SK-N-SH treated with all-trans-retinoic acid at 6 μM for 48 hours (cell line): ENCODE results near the gene SLC45A3.

Experiments
- ATAC-seq: fragments of 200-7000 bp; cut with Tn5 transposase; 3 replicates; pipeline ENCODE4 v1.9.1; 2020; ENCODE audit warnings: mild to moderate bottlenecking, moderate library complexity
- BACH2 ChIP-seq: fragments of 250-450 bp; sonication (Bioruptor Pico); IDR thresholded peaks from 2 replicates; pipeline ENCODE4 v1.9.0; 2021; ENCODE audit warnings: mild to moderate bottlenecking, borderline replicate concordance
- CSDC2 ChIP-seq: fragments of 250-450 bp; sonication (Bioruptor Pico); IDR thresholded peaks from 2 replicates; pipeline ENCODE4 v1.5.0; 2020; ENCODE audit warnings: mild to moderate bottlenecking, moderate library complexity
- ESRRG ChIP-seq: fragments of 250-450 bp; sonication (Bioruptor Pico); IDR thresholded peaks from 2 replicates; pipeline ENCODE4 v1.6.1; 2021; ENCODE audit warnings: mild to moderate bottlenecking
- GLIS3 ChIP-seq: fragments of 250-450 bp; sonication (Bioruptor Pico); IDR thresholded peaks from 2 replicates; pipeline ENCODE4 v1.5.0; 2020; ENCODE audit warnings: mild to moderate bottlenecking, moderate library complexity
- ISL1 ChIP-seq: fragments of 250-450 bp; sonication (Bioruptor Pico); IDR thresholded peaks from 2 replicates; pipeline ENCODE4 v2.1.2; 2022; ENCODE audit warnings: mild to moderate bottlenecking, moderate library complexity
- OSR1 ChIP-seq: fragments of 250-450 bp; sonication (Bioruptor Pico); IDR thresholded peaks from 2 replicates; pipeline ENCODE4 v1.8.0; 2022; ENCODE audit warnings: moderate library complexity, mild to moderate bottlenecking, inconsistent platforms
- PPARA ChIP-seq: fragments of 250-450 bp; sonication (Bioruptor Pico); IDR thresholded peaks from 2 replicates; pipeline ENCODE4 v1.5.0; 2020; ENCODE audit warnings: mild to moderate bottlenecking, borderline replicate concordance
- SNAI2 ChIP-seq: fragments of 250-450 bp; sonication (Bioruptor Pico); IDR thresholded peaks from 2 replicates; pipeline ENCODE4 v1.5.0; 2020; ENCODE audit warnings: mild to moderate bottlenecking, moderate library complexity
- TCF4 ChIP-seq: fragments of 250-450 bp; sonication (Bioruptor Pico); IDR thresholded peaks from 2 replicates; pipeline ENCODE4 v1.8.0; 2021; ENCODE audit warnings: mild to moderate bottlenecking, moderate library complexity, borderline replicate concordance
- TOX ChIP-seq: fragments of 250-450 bp; sonication (Bioruptor Pico); IDR thresholded peaks from 2 replicates; pipeline ENCODE4 v1.8.0; 2021; ENCODE audit warnings: mild to moderate bottlenecking, moderate library complexity, borderline replicate concordance
- ZC3H10 ChIP-seq: fragments of 250-450 bp; sonication (Bioruptor Pico); IDR thresholded peaks from 2 replicates; pipeline ENCODE4 v1.5.1; 2021; ENCODE audit warnings: mild to moderate bottlenecking, moderate library complexity
- ZFP3 ChIP-seq: fragments of 250-450 bp; sonication (Bioruptor Pico); IDR thresholded peaks from 2 replicates; pipeline ENCODE4 v1.5.0; 2020; ENCODE audit warnings: mild to moderate bottlenecking, moderate library complexity
- ZFP30 ChIP-seq: fragments of 450-650 bp; formaldehyde crosslinking; IDR thresholded peaks from 2 replicates; pipeline ENCODE4 v1.5.0; 2022; ENCODE audit warnings: mild to moderate bottlenecking, moderate library complexity
- ZNF565 ChIP-seq: fragments of 450-650 bp; formaldehyde crosslinking; conservative IDR thresholded peaks from 2 replicates; pipeline ENCODE4 v1.5.0; 2020; ENCODE audit warnings: low read depth, mild to moderate bottlenecking, moderate library complexity
- ZNF70 ChIP-seq: fragments of 450-650 bp; formaldehyde crosslinking; IDR thresholded peaks from 2 replicates; pipeline ENCODE4 v1.5.0; 2020; ENCODE audit warnings: mild to moderate bottlenecking, moderate library complexity
- TF ChIP-seq, protein P1 (sequence below): fragments of 250-450 bp; sonication (Bioruptor Pico); IDR thresholded peaks from 2 replicates; pipeline ENCODE4 v1.8.0; 2020; ENCODE audit warnings: mild to moderate bottlenecking, moderate library complexity, borderline replicate concordance
- TF ChIP-seq, protein P2 (sequence below): fragments of 250-450 bp; sonication (Bioruptor Pico); IDR thresholded peaks from 2 replicates; pipeline ENCODE4 v1.5.1; 2021; ENCODE audit warnings: mild to moderate bottlenecking, moderate library complexity
- TF ChIP-seq, protein P3 (sequence below): fragments of 250-450 bp; sonication (Bioruptor Pico); IDR thresholded peaks from 2 replicates; pipeline ENCODE4 v1.5.0; 2020; ENCODE audit warnings: mild to moderate bottlenecking, moderate library complexity
- TF ChIP-seq, protein P4 (sequence below): fragments of 250-450 bp; sonication (Bioruptor Pico); IDR thresholded peaks from 2 replicates; pipeline ENCODE4 v1.5.1; 2020; ENCODE audit warnings: low read depth, mild to moderate bottlenecking, moderate library complexity

The SLC45A3 gene

DNA sequence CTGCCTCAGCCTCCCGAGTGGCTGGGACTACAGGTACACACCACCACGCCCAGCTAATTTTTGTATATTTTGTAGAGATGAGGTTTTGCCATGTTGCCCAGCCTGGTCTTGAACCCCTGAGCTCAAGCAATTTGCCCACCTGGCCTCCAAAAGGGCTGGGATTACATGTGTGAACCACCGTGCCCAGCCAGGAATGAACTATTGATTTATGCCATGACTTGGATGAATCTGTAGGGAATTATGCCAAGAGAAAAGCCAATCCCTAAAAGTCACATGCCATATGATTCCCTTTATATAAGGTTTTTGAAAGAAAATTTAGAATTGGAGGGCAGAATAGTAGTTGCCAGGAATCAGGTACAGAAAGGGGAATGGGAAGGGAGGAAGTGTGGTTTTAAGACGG lies 19.1 kb upstream of the SLC45A3 start:
- ATAC-seq: no peak
- TF ChIP-seq ISL1 (CRISPR knock-in tag) (no peak), TOX (CRISPR knock-in tag) (no peak), ZFP3 (CRISPR knock-in tag) (no peak), BACH2 (CRISPR knock-in tag) (no peak)

DNA sequence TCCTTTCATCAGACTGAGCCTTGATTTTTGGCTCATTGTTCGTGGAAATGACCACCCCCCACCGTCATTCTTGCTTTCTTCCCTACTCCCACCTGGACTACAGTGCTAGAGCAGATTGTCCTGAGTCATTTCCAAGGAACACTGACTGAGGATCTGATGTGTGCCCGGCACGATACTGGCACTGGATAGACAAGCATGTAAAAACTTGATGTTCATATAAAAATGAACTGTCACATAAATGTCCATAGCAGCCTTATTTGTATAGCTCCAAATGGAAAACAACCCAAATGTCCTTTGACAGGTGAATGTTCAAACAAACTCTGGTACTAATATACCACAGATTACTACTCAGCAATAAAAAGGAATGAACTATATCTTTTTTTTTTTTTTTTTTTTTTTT lies 18.6 kb upstream of the SLC45A3 start:
- TF ChIP-seq PPARA (no peak), ZC3H10 (CRISPR knock-in tag) (no peak), ZNF70 (no peak), OSR1 (CRISPR knock-in tag) (no peak), CSDC2 (no peak), ESRRG (CRISPR knock-in tag) (no peak), ZFP30 (CRISPR knock-in tag) (no peak), GLIS3 (CRISPR knock-in tag) (no peak)
- TF ChIP-seq, protein P1, sequence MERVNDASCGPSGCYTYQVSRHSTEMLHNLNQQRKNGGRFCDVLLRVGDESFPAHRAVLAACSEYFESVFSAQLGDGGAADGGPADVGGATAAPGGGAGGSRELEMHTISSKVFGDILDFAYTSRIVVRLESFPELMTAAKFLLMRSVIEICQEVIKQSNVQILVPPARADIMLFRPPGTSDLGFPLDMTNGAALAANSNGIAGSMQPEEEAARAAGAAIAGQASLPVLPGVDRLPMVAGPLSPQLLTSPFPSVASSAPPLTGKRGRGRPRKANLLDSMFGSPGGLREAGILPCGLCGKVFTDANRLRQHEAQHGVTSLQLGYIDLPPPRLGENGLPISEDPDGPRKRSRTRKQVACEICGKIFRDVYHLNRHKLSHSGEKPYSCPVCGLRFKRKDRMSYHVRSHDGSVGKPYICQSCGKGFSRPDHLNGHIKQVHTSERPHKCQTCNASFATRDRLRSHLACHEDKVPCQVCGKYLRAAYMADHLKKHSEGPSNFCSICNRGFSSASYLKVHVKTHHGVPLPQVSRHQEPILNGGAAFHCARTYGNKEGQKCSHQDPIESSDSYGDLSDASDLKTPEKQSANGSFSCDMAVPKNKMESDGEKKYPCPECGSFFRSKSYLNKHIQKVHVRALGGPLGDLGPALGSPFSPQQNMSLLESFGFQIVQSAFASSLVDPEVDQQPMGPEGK (CRISPR knock-in tag): no peak
- TF ChIP-seq, protein P2, sequence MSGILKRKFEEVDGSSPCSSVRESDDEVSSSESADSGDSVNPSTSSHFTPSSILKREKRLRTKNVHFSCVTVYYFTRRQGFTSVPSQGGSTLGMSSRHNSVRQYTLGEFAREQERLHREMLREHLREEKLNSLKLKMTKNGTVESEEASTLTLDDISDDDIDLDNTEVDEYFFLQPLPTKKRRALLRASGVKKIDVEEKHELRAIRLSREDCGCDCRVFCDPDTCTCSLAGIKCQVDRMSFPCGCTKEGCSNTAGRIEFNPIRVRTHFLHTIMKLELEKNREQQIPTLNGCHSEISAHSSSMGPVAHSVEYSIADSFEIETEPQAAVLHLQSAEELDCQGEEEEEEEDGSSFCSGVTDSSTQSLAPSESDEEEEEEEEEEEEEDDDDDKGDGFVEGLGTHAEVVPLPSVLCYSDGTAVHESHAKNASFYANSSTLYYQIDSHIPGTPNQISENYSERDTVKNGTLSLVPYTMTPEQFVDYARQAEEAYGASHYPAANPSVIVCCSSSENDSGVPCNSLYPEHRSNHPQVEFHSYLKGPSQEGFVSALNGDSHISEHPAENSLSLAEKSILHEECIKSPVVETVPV: no peak
- TF ChIP-seq, protein P3, sequence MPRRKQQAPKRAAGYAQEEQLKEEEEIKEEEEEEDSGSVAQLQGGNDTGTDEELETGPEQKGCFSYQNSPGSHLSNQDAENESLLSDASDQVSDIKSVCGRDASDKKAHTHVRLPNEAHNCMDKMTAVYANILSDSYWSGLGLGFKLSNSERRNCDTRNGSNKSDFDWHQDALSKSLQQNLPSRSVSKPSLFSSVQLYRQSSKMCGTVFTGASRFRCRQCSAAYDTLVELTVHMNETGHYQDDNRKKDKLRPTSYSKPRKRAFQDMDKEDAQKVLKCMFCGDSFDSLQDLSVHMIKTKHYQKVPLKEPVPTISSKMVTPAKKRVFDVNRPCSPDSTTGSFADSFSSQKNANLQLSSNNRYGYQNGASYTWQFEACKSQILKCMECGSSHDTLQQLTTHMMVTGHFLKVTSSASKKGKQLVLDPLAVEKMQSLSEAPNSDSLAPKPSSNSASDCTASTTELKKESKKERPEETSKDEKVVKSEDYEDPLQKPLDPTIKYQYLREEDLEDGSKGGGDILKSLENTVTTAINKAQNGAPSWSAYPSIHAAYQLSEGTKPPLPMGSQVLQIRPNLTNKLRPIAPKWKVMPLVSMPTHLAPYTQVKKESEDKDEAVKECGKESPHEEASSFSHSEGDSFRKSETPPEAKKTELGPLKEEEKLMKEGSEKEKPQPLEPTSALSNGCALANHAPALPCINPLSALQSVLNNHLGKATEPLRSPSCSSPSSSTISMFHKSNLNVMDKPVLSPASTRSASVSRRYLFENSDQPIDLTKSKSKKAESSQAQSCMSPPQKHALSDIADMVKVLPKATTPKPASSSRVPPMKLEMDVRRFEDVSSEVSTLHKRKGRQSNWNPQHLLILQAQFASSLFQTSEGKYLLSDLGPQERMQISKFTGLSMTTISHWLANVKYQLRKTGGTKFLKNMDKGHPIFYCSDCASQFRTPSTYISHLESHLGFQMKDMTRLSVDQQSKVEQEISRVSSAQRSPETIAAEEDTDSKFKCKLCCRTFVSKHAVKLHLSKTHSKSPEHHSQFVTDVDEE (CRISPR knock-in tag): no peak
- TF ChIP-seq, protein P4, sequence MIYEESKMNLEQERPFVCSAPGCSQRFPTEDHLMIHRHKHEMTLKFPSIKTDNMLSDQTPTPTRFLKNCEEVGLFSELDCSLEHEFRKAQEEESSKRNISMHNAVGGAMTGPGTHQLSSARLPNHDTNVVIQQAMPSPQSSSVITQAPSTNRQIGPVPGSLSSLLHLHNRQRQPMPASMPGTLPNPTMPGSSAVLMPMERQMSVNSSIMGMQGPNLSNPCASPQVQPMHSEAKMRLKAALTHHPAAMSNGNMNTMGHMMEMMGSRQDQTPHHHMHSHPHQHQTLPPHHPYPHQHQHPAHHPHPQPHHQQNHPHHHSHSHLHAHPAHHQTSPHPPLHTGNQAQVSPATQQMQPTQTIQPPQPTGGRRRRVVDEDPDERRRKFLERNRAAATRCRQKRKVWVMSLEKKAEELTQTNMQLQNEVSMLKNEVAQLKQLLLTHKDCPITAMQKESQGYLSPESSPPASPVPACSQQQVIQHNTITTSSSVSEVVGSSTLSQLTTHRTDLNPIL (CRISPR knock-in tag): no peak
- no peak for ATAC-seq

DNA sequence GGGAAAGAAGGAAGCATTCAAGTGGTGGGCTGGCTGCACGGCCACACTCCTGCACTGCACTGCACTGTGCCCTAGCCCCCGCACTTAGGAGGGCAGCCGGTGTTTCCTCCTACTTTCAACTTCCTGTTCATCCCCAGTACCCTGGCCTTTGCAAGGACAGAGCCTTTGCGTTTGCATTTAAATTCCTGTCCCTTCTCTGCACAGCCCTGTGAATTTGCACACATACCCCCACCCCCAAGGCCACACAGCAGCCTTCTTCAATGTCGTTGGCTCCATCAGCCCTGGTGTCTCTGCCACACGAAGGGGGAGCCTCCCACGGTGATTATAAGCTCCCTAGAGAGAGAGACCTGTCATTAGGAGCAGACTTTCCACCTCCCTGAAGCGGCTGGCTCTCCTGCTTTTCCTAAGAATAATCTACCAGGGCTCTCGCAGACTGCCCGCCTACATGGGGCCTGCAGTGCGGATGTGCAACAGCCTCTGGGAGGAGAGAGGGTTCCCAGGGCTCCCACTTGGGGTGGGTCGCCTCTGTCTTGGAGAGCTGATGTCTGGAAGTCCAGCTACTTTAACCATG lies 13.2 kb upstream of the SLC45A3 start:
- no peak for TF ChIP-seq SNAI2
- TF ChIP-seq, protein P2: no peak
- no peak for TF ChIP-seq CSDC2
- no peak for TF ChIP-seq ESRRG (CRISPR knock-in tag)
- TF ChIP-seq, protein P3 (CRISPR knock-in tag): no peak
- TF ChIP-seq, protein P1 (CRISPR knock-in tag): no peak
- TF ChIP-seq TOX (CRISPR knock-in tag): no peak
- TF ChIP-seq BACH2 (CRISPR knock-in tag): no peak
- TF ChIP-seq OSR1 (CRISPR knock-in tag): no peak
- no peak for TF ChIP-seq TCF4
- TF ChIP-seq ZFP30 (CRISPR knock-in tag): no peak
- TF ChIP-seq ZC3H10 (CRISPR knock-in tag): no peak
- TF ChIP-seq ZNF565 (CRISPR knock-in tag): no peak
- TF ChIP-seq, all 23 proteins: peak for 0
- ATAC-seq: no peak
